Endothelial cell of umbilical vein (primary cell): ENCODE results near the gene FAM181A. TPM values are rescaled to one million over a fixed set of nuclear protein-coding genes. Genes with fewer than 3 reads are reported as not detected.

Experiments
- BruUV-seq: library from RNA; stranded (reverse); fragments of 400-500 nt; replicated peaks from 2 replicates; lab custom pipeline; 2021; lab: Mats Ljungman, UMichigan
- CTCF ChIA-PET: fragments of 300-600, 350-600 bp; sonication (Branson Sonifier 250); formaldehyde crosslinking; loops from one replicate; lab custom pipeline; 2021; ENCODE audit warnings: antibody characterized with exemption, inconsistent platforms; lab: Charles Lee
- POLR2A ChIA-PET: fragments of 300-600, 350-600 bp; sonication (Branson Sonifier 250); formaldehyde crosslinking; loops from one replicate; lab custom pipeline; 2021; ENCODE audit warnings: antibody characterized with exemption, inconsistent platforms; lab: Charles Lee
- DNase-seq: peaks from one replicate; pipeline ENCODE4 v3.0.0-alpha.2; 2011; ENCODE audit warnings: low read depth, low spot score
- FAIRE-seq: peaks from 2 replicates; lab custom pipeline; 2011; peaks lifted over from hg19 to GRCh38; lab: Jason Lieb, UNC
- H2AFZ ChIP-seq: 2 replicates; pipeline ENCODE4 v1.6.0; 2012; ENCODE audit warnings: low read depth, low read length, control low read depth, inconsistent platforms
- H3K27ac ChIP-seq: 2 replicates; pipeline ENCODE4 v1.5.1; 2011; ENCODE audit warnings: low read depth, mild to moderate bottlenecking, control low read depth, low read length, moderate library complexity; ENCODE audit not compliant: insufficient read depth
- H3K27me3 ChIP-seq, 2 experiments: 2 replicates each; pipeline versions ENCODE4 v1.6.0 to v1.6.1; 2011; ENCODE audit warnings: low read length in 2 of 2, mixed read lengths in 1 of 2; ENCODE audit not compliant: control insufficient read depth in 2 of 2, insufficient read depth in 2 of 2
- H3K36me3 ChIP-seq, 2 experiments: 2 replicates in 1 of 2; 3 replicates in 1 of 2; pipeline ENCODE4 v1.5.1; 2011; ENCODE audit warnings: low read length in 2 of 2, mild to moderate bottlenecking in 1 of 2, moderate library complexity in 1 of 2; ENCODE audit not compliant: control insufficient read depth in 2 of 2, insufficient read depth in 2 of 2; ENCODE audit errors: extremely low read depth in 1 of 2
- H3K4me1 ChIP-seq: 3 replicates; pipeline ENCODE4 v1.5.1; 2011; ENCODE audit warnings: mild to moderate bottlenecking, low read length; ENCODE audit not compliant: control insufficient read depth, insufficient read depth; ENCODE audit errors: extremely low read depth
- H3K4me2 ChIP-seq: 2 replicates; pipeline ENCODE4 v1.6.1; 2011; ENCODE audit warnings: low read length, control low read depth, mixed read lengths; ENCODE audit not compliant: insufficient read depth
- H3K4me3 ChIP-seq, 3 experiments: fragments of 200-600 bp in 1 of 3; sonication (generic), shearing (Covaris generic) in 1 of 3; replicated peaks in 1 of 3; 2 replicates each; pipeline ENCODE4 v1.5.1; 2011 to 2016; ENCODE audit warnings: control low read depth in 3 of 3, low read length in 3 of 3, mild to moderate bottlenecking in 2 of 3, inconsistent platforms in 1 of 3, low read depth in 1 of 3, moderate library complexity in 1 of 3; ENCODE audit not compliant: insufficient read depth in 1 of 3
- H3K79me2 ChIP-seq: 2 replicates; pipeline ENCODE4 v1.6.0; 2012; ENCODE audit warnings: low read length, inconsistent platforms; ENCODE audit not compliant: control insufficient read depth, insufficient read depth
- H3K9ac ChIP-seq: replicated peaks from 2 replicates; pipeline ENCODE3; 2011; ENCODE audit warnings: low read length, control low read depth; ENCODE audit not compliant: insufficient read depth; ENCODE audit errors: extremely low read depth
- H3K9me1 ChIP-seq: replicated peaks from 3 replicates; pipeline ENCODE4 v1.6.0; 2011; ENCODE audit warnings: mild to moderate bottlenecking, low read length; ENCODE audit not compliant: control insufficient read depth, insufficient read depth; ENCODE audit errors: extremely low read depth
- H3K9me3 ChIP-seq: replicated peaks from 2 replicates; pipeline ENCODE4 v1.5.1; 2012; ENCODE audit warnings: low read length, inconsistent platforms; ENCODE audit not compliant: control insufficient read depth, insufficient read depth
- H4K20me1 ChIP-seq: replicated peaks from 2 replicates; pipeline ENCODE3; 2011; ENCODE audit warnings: mild to moderate bottlenecking, low read length; ENCODE audit not compliant: control insufficient read depth, insufficient read depth; ENCODE audit errors: extremely low read depth
- CTCF ChIP-seq, 2 donors: IDR thresholded peaks; 1 replicate in 1 of 2; 2 replicates in 1 of 2; pipeline ENCODE4 v1.5.1; 2011; ENCODE audit warnings: low read length in 2 of 2, mild to moderate bottlenecking in 2 of 2, moderate library complexity in 2 of 2, control low read depth in 1 of 2, inconsistent platforms in 1 of 2, low read depth in 1 of 2; ENCODE audit not compliant: insufficient read depth in 1 of 2; ENCODE audit errors: extremely low read depth in 1 of 2
- EZH2 ChIP-seq: IDR thresholded peaks from 2 replicates; pipeline ENCODE4 v1.6.1; 2012; ENCODE audit warnings: borderline replicate concordance, low read depth, mild to moderate bottlenecking, moderate library complexity, low read length, inconsistent platforms; ENCODE audit not compliant: severe bottlenecking
- FOS ChIP-seq: IDR thresholded peaks from 2 replicates; pipeline ENCODE4 v1.6.1; 2011; ENCODE audit warnings: mild to moderate bottlenecking, low read length, moderate library complexity, borderline replicate concordance; ENCODE audit not compliant: insufficient read depth
- GATA2 ChIP-seq: IDR thresholded peaks from 2 replicates; pipeline ENCODE4 v1.7.0; 2011; ENCODE audit warnings: low read depth, mild to moderate bottlenecking, moderate library complexity, mixed read lengths, low read length; ENCODE audit not compliant: insufficient read length, insufficient read depth
- JUN ChIP-seq: IDR thresholded peaks from 2 replicates; pipeline ENCODE4 v1.6.1; 2011; ENCODE audit warnings: borderline replicate concordance, low read depth; ENCODE audit not compliant: insufficient read length, insufficient read depth
- MAX ChIP-seq: IDR thresholded peaks from 2 replicates; pipeline ENCODE4 v1.6.1; 2011; ENCODE audit not compliant: insufficient read depth, insufficient read length
- MYC ChIP-seq: IDR thresholded peaks from one replicate; pipeline ENCODE4 v1.6.1; 2011; ENCODE audit warnings: mild to moderate bottlenecking, low read depth, low read length
- POLR2A ChIP-seq: IDR thresholded peaks from 2 replicates; pipeline ENCODE4 v1.6.1; 2012; ENCODE audit warnings: low read depth, mild to moderate bottlenecking, control low read depth, low read length
- POLR2AphosphoS5 ChIP-seq: IDR thresholded peaks from 2 replicates; pipeline ENCODE4 v1.6.1; 2012; ENCODE audit warnings: low read depth, mild to moderate bottlenecking, control low read depth, low read length, moderate library complexity; ENCODE audit not compliant: insufficient read depth
- dilution Hi-C: fragments of 300-500 bp; cut with MboI; formaldehyde crosslinking; loops from one replicate; pipeline ENCODE4 v1.15.0; 2019; ENCODE audit warnings: low sequenced_read_pairs; ENCODE audit not compliant: extremely low pct_ligation_motif_present
- intact Hi-C: fragments of 100-400 bp; cut with micrococcal nuclease; formaldehyde crosslinking; loops from one replicate; pipeline ENCODE4 v1.10.0; 2022
- polyA plus RNA-seq, 4 experiments: library from polyadenylated mRNA; depleted of rRNA in 3 of 4; stranded (reverse) in 3 of 4; unstranded in 1 of 4; fragments of >200 nt; gene quantifications; 2 replicates each; pipeline versions ENCODE4 v1.2.1 to v1.2.3, GENCODE V29; 2011 to 2012; ENCODE audit warnings: missing spikeins in 1 of 4
- total RNA-seq: library from RNA; stranded (reverse); gene quantifications from 2 replicates; pipeline ENCODE4 v1.2.3, GENCODE V29; 2021

Gene FAM181A
- total and polyA plus RNA-seq, 2 donors (not counting 3 experiments of a cell fraction or from before 2014, with no cell fraction given): not detected

- DNase-seq (no peak), FAIRE-seq (no peak)
- Histone ChIP-seq H3K4me2 (no peak overlapping the region), H4K20me1 (no peaks in the 10 kb centered on the region), H3K79me2 (no peaks in the 10 kb centered on the region), H3K4me1 (no peaks in the 10 kb centered on the region), H3K36me3 (no peaks in the 10 kb centered on the region), H3K27ac (no peak overlapping the region), H3K9me1 (no peaks in the 10 kb centered on the region), H3K27me3 (no peaks in the 10 kb centered on the region), H3K9ac (no peak overlapping the region), H3K4me3 (no peak overlapping the region), H3K9me3 (no peaks in the 10 kb centered on the region), H2AFZ (no peak overlapping the region)
- dilution Hi-C loops: no loop called here
- TF ChIP-seq CTCF (IDR thresholded peaks at IDR 0.05; ENCODE audit: extremely low read depth in 1 of 2, insufficient read depth in 1 of 2, low read depth in 1 of 2, low read length in 2 of 2) (no peak), POLR2A (no peak), MAX (no peak), POLR2AphosphoS5 (no peak), GATA2 (no peak), FOS (no peak), MYC (no peak), EZH2 (no peak), JUN (no peak)
- POLR2A ChIA-PET: no interaction called here
- intact Hi-C loops: loop anchor here (1.0 kb wide), 1 partner anchor 250 kb away; no protein-coding TSS in a partner anchor
- CTCF ChIA-PET: interaction anchor here (1.2 kb wide), 2 partner anchors 9 to 25 kb away, joined by 3 read pairs; no protein-coding TSS in a partner anchor
- no TSS peak for BruUV-seq
Measured at GRCh38 chr14:93905623-93906022, 21.5 kb upstream of the FAM181A start.
